Stimulated activated CD4-positive, alpha-beta T cell treated with anti-CD3 and anti-CD28 coated beads, Interleukin-1b, Interleukin-23, amount 100 ng/mL, for 4 hours (primary cell): Measurements from ENCODE around the gene ARHGAP25.

Source experiments
- DNase-seq, 2 donors: peaks; one replicate each; pipeline ENCODE4 v3.0.0-alpha.2; 2020; ENCODE audit warnings: low read depth in 2 of 2

Gene ARHGAP25

GRCh38 chr2:68860111-68860510, 125.5 kb downstream of the ARHGAP25 start:
- no peak for DNase-seq

- DNase-seq = no peak
Measured at GRCh38 chr2:68861330-68861729, 126.7 kb downstream of the ARHGAP25 start.

GRCh38 chr2:68862889-68863288, 128.3 kb downstream of the ARHGAP25 start:
- DNase-seq = no peak

- no peak for DNase-seq
Measured at GRCh38 chr2:68863996-68864395, 129.4 kb downstream of the ARHGAP25 start.

- DNase-seq = no peak
Measured at GRCh38 chr2:68865108-68865507, 130.5 kb downstream of the ARHGAP25 start.

- DNase-seq = no peak
Measured at GRCh38 chr2:68870215-68870614, 135.6 kb downstream of the ARHGAP25 start.

GRCh38 chr2:68871159-68871764, 136.7 kb downstream of the ARHGAP25 start, which contains the start of gene BMP10:
TSS of gene BMP10 (minus strand) at chr2:68871397. CDS start at chr2:68871358, 39 bp downstream.
- DNase-seq = no peak
